HG03575 (cell line): ENCODE measurements around the gene CHAMP1.

Source experiments
- ATAC-seq: cut with Tn5 transposase; IDR thresholded peaks from one replicate; pipeline ENCODE4 v1.9.1; 2021; ENCODE audit not compliant: unreplicated experiment, insufficient number of reproducible peaks, low FRiP score; ENCODE audit errors: extremely low read depth

CHAMP1 gene

DNA sequence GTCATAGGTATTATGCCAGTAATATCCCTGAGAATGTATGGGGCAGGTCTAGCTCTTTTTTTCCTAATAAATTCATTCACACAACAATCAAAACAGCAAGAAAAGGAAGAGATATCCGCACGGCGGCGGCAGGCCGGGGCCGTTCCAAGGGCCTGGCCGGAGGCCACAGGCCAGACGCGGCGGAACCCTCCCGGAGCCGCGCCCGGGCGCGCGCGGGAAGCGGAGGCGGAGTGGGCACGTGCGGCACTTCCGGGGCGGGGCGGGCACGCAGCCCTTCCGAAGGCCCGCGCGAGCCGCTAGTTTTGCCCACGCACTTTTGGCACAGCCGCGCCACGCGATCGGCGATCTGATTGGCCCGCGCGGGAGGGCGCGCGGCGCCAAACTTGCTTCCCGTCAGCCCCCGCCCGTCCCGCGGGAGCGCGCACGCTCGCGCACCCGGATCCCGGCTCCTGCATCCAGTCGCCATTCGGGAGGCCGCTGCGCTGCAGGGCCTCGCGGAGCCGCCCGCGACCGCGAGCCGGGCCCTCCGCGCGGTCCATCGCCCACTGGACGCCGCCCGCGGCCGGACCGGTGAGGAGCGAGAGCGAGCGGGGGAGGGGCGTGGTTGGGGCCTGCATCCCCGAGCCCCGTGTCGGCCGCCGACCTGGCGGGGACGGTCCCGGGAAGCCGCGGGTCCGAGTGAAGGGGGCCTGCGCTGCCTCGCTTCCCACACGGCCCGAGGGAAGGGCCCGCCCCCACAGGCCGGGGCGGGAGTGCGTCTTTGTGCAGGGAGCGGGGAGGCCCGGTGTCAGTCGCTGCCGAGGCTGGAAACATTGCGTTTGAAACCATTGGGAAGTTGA is at the start of gene CHAMP1:
Gene CHAMP1, plus strand, starts transcription at position 430 of the 839 bp plus-strand sequence. CDS start 9,340 bp downstream, outside the sequence.
- peak; percentile 35 for ATAC-seq

- no peak for ATAC-seq
These were observed 49.3 kb upstream of the CHAMP1 start for GRCh38 chr13:114264886-114265611.

GRCh38 chr13:114266241-114266640 is 48.1 kb upstream of the CHAMP1 start:
- no peak for ATAC-seq

DNA sequence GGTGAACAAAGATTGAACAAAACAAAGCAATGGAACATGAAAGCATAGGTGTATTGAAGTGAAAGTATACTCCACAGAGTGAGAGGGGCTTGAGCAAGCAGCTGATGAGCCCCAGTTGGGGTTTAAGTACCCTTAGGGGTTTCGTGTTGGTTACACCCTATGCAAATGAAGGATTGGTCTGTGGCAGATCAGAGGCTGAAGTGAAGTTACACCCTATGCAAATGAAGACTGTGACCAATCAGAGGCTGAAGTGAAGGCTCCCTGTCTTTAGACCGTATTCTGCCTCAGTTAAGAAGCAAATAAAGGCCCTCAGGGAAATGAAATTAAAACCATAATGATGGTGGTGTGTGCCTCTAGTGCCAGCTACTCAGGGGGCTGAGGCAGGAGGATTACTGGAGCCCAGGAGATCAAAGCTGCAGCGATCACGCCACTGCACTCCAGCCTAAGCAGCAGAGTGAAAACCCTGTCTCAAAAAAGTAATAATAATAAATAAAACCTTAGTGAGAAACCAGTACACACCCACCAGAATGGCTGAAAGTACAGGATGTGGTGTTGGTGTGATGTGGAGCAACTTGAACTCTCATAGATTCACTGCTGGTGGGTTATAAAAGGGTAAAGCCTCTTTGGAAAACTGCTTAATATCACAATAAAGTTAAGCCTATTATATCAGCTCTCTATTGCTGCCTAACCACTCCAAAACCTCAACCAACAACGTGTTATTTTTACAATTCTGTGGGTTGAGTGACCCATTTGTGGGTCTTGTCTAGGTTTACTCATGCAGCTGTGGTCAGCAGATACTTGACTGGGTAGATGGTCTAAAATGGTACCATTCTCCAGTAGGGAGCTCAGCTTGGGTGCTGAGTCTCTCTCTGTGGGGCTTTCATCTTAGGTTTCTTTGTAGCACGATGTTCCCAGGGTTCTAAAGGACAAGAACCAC is 45.7 kb upstream of the CHAMP1 start:
- no peak for ATAC-seq

- ATAC-seq = no peak
These were observed 45.0 kb upstream of the CHAMP1 start for GRCh38 chr13:114269281-114269770.

DNA sequence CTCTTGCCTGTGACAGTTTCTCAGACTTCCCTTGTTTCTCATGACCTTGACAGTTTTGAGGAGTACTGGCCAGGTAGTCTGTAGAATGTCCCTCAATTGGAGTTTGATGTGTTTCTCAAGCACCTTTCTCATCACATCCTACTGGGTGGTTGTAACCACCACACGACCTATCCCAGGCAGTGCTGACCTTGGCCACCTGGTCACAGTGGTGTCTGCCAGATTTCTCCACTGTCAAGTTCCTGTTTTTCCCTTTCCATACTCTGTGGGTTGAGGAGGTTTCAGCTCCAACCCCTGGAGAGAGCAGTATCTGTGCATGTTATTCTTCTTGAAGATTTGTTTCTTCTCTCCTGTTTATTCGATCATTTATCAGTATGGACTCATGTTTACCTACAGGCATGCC is 41.3 kb upstream of the CHAMP1 start:
- no peak for ATAC-seq

DNA sequence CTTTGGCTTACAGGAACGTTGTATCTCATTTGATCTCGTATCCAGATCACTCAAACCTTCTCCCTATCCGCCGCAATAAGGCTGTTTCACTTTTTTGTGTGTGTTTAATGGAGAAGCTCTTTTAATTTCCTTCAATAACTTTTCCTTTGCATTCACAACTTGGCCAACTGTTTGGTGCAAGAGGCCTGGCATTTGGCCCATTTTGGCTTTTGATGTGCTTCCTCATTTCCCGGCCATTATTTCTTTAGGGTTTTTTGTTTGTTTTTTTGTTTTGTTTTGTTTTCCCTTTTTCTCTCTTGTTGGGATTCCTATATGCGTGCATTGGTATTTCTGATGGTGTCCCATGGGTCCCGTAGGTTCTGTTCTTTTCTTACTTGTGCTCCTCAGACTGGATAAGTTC is 39.0 kb upstream of the CHAMP1 start:
- no peak for ATAC-seq

- ATAC-seq = no peak
These were observed 35.2 kb upstream of the CHAMP1 start for GRCh38 chr13:114279146-114279545.

DNA sequence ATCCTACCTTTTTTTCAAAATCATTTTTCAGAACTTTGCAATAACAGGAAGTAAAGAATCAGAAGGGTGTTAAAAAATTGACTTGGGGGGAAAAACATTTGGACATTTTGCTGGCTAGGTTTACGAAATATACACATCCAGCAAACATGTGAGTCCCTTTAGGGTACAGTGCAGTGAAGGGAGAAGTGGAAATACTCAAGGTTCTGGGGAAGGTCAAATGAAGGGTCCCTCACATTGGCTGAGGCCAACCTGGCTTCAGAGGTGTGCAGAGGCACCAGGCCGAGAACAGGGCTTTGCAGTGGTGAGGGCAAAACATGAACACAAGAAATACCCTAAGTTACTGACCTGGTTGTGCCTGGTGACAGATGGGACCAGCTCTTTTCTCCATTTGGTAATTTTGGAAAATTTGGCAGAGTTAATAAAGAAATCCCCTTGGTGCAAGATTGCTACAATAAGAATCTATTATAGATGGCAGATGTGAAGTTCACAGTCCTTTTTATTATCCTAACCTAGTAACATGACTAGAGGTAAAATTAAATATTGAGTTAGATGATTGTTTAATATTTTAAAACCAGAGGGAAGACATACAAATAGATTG is 34.4 kb upstream of the CHAMP1 start:
- ATAC-seq = no peak

DNA sequence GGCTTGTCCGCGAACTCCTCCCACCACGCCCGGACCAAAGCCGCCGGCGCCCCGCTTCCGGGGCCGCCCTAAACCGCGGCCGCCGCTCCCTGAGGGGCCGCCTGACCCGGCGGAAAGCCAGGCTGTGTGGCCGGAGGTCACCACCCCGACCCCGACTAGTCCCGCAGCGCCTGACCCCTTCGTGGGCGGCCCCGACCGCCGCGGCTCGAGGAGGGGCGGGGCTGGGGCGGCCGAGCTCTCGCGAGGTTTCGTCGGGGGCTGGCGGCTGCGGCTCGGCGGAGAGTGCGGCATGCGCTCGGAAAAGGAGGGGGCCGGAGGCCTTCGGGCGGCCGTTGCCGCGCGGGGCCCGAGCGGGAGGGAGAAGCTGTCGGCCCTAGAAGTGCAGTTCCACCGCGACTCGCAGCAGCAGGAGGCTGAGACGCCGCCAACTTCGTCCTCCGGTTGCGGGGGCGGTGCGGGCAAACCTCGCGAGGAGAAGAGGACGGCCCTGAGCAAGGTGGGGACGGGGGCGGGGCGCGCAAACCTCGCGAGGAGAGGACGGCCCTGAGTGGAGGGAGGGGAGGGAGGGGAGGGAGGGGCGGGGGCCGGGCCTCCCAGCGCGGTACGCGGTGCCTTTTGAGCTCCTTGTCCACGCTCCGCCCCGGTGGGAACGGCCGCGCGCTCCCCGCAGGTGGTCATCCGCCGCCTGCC is 32.8 kb upstream of the CHAMP1 start, which contains the start of gene UPF3A:
Gene UPF3A, plus strand, starts transcription at position 251 of the 690 bp plus-strand sequence. Its CDS starts 39 bp downstream, at position 290.
- no peak for ATAC-seq

DNA sequence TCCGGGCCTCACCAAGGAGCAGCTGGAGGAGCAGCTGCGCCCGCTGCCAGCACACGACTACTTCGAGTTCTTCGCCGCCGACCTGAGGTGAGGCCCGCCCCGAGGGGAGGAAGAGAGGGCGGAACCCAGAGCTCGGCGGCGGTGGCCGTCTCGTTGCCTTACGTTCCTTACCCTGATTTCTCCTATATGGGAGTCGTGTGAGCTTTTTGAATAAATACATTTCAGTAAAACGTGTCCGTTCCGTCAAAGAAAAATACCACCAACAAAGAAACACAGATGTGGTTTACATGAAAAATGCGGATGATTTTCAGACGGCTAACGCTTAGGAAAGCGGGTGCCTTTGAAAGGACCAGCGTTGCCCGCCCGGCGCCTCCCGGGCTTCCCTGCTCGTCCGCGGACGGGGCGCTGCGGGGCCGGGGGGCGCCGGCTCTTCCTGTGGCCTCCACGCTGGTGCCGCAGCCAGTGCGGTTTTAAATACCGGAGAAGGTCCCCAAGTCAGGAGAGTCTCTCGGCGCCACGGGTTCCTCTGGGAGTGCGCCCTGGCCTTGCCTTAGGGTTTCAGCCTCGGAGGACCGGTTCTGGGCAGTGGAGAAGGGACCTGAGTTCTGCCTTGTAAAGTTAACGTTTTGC is 32.1 kb upstream of the CHAMP1 start:
- no peak for ATAC-seq

GRCh38 chr13:114283576-114283975 is 30.7 kb upstream of the CHAMP1 start:
- ATAC-seq = no peak

DNA sequence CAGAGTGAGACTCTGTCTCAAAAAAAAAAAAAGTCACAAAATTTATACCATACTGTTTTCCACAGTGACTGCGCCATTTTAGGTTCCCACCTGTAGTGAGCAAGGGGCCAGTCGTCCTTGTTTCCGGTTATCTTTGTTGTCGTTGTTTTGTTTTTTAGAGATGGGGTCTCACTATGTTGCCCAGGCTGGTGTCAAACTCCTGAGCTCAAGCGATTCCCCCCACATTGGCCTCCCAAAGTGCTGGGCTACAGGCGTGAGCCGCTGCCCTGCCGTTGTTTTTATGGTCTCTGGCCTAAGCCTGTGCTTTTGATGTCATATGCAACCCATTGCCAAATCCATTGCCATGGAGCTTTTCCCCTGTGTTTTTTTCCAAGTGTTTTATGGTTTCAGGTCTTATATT is 29.6 kb upstream of the CHAMP1 start:
- ATAC-seq = no peak

DNA sequence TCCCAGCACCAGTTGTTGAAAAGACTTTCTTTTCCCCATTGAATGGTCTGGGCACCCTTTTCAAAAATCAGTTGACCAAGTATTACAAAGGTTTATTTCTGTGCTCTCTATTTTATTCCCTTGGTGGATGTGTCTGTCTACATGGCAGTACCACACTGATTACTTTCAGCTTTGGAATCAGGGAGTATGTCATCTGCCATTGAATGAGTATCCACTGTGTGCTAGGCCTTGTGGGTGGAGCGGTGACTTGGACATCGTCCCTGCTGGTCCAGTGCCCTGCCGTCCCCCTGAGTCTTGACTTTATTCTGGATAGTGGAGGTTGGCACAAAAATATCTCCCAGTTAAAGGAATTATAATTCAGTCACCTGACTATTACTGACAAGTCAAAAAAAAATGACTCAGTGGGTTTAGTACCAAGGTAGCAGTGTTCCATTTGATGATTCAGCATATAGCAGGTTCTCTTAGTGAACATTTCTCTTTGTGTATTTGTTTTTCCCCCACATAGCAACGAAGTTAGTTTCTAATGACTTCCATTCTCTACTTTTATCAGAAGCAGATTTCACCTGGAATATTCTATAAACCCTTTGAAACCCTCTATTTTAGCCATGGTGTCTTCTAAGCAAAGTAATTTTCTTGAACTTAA is 29.0 kb upstream of the CHAMP1 start:
- no peak for ATAC-seq

GRCh38 chr13:114286808-114287207 is 27.5 kb upstream of the CHAMP1 start:
- no peak for ATAC-seq

DNA sequence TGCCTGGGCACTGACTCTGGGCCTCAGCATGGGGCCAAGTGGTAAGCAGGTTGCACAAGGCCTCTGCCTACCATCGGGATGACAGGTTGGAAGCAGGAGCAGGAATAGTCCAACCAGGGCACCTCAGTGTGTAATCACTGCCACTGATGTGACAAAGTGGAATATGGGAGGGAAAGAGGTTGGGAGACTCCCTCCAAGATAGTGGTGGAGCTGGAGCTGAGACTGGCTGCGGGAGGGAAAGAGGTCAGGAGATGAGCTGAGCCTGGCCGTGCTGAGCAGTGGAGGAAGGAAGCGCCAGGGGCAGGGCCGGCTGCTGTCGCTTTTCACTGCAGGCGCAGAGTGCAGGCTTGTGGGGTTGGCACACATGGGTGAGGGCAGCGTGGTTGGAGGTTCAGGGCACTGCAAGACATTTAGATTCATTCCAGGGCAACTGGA is 26.1 kb upstream of the CHAMP1 start:
- no peak for ATAC-seq

DNA sequence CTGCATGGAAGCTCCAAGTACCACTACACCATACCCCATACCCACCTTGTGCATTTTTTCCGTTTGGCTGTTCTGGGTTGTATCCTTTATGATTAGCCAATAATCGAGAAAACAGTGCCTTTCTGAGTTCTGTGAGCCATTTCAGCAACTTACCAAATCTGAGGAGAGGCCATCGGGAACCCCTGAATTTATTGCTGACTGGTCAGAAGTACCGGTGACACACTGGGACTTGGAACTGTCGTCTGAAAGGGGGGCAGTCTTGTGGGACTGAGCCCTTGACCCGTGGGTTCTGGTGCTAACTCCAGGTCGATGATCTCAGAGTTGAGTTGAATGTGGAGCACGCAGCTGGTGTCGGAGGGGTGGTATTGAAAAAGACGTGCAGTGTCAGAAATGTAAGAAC is 17.9 kb upstream of the CHAMP1 start:
- no peak for ATAC-seq
